Measurements from ENCODE around the gene BTBD9. TPM values are rescaled to one million over a fixed set of nuclear protein-coding genes. Genes with fewer than 3 reads are reported as not detected.

BTBD9 gene
- total and polyA plus RNA-seq, 2 experiments from 2014 or later = 10.0 to 13.7 TPM

- in situ Hi-C loops (cut with MboI) = no loop called here
Measured at GRCh38 chr6:38161331-38161730, 478.4 kb downstream of the BTBD9 start.

DNA sequence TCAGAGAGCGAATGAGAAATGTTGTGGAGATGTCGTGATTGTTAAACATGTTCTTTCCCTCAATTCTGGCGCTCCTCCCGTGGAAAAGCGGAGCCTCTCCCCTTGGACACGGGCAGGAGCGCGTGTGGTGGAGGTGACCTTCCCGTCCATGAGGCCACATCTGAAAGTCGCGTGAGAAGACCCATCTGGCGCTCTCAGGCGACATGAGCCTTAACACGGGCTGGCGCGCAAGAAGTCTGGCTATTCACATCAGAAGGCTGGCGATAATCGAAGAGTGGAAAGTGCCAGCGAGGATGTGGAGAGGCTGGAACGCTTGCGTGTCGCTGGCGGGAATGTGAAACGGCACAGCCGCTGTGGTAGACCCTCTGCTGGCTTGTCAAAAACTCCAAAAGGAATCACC is 478.9 kb downstream of the BTBD9 start:
- TF ChIP-seq EZH2phosphoT487 (IDR thresholded peaks at IDR 0.05; ENCODE audit: insufficient read depth, low read depth) (no peak), EZH2 (IDR thresholded peaks at IDR 0.05; ENCODE audit: insufficient read depth, poor library complexity, severe bottlenecking) (no peak)
- WGBS, 2 experiments (ENCODE audit: low coverage in 1 of 2, low lambda C conversion rate in 2 of 2, missing lambda C conversion rate in 2 of 2) = 96 to 98% methylated on average over 25 of the region's 25 CpGs
- H3F3A ChIP-seq (ENCODE audit: insufficient read depth) = no peaks in the 10 kb centered on the region
- H3K79me2 ChIP-seq (ENCODE audit: insufficient read depth) = no peaks in the 10 kb centered on the region
- H3K9me3 ChIP-seq (ENCODE audit: low read depth) = no peaks in the 10 kb centered on the region
- H3K4me1 ChIP-seq (ENCODE audit: insufficient read depth) = no peaks in the 10 kb centered on the region
- no peak overlapping the region for H3K4me3 ChIP-seq
- no peak overlapping the region for H3K9ac ChIP-seq
- no peak overlapping the region for H3K27ac ChIP-seq
- H3K9me2 ChIP-seq (ENCODE audit: insufficient read depth) = no peaks in the 10 kb centered on the region
- H4K20me1 ChIP-seq (ENCODE audit: insufficient read depth) = no peaks in the 10 kb centered on the region
- H3K4me2 ChIP-seq (ENCODE audit: unreplicated experiment) = no peak overlapping the region
- in situ Hi-C loops (cut with MboI) = no loop called here
- H3K27me3 ChIP-seq (replicated peaks; ENCODE audit: insufficient read depth) = no peaks in the 10 kb centered on the region
- no peak for DNase-seq
- H3K36me3 ChIP-seq (ENCODE audit: low read depth) = no peaks in the 10 kb centered on the region
- H2AFZ ChIP-seq = no peak overlapping the region

More at GRCh38 chr6:38161331-38161730, 478.4 kb downstream of the BTBD9 start:
- Histone ChIP-seq H3F3A (ENCODE audit: insufficient read depth) (no peaks in the 10 kb centered on the region), H3K27me3 (replicated peaks; ENCODE audit: insufficient read depth) (no peaks in the 10 kb centered on the region), H2AFZ (no peak overlapping the region), H3K4me3 (no peak overlapping the region), H3K36me3 (ENCODE audit: low read depth) (no peaks in the 10 kb centered on the region), H4K20me1 (ENCODE audit: insufficient read depth) (no peaks in the 10 kb centered on the region), H3K9ac (no peak overlapping the region), H3K9me3 (ENCODE audit: low read depth) (no peaks in the 10 kb centered on the region), H3K9me2 (ENCODE audit: insufficient read depth) (no peaks in the 10 kb centered on the region), H3K4me2 (ENCODE audit: unreplicated experiment) (no peak overlapping the region), H3K4me1 (ENCODE audit: insufficient read depth) (no peaks in the 10 kb centered on the region), H3K27ac (no peak overlapping the region), H3K79me2 (ENCODE audit: insufficient read depth) (no peaks in the 10 kb centered on the region)
- WGBS, 2 experiments (ENCODE audit: low coverage in 1 of 2, low lambda C conversion rate in 2 of 2, missing lambda C conversion rate in 2 of 2) = 93 to 95% methylated on average over 15 of the region's 15 CpGs
- DNase-seq = no peak
- TF ChIP-seq EZH2phosphoT487 (IDR thresholded peaks at IDR 0.05; ENCODE audit: insufficient read depth, low read depth) = no peak
- TF ChIP-seq EZH2 (IDR thresholded peaks at IDR 0.05; ENCODE audit: insufficient read depth, poor library complexity, severe bottlenecking) = no peak

DNA sequence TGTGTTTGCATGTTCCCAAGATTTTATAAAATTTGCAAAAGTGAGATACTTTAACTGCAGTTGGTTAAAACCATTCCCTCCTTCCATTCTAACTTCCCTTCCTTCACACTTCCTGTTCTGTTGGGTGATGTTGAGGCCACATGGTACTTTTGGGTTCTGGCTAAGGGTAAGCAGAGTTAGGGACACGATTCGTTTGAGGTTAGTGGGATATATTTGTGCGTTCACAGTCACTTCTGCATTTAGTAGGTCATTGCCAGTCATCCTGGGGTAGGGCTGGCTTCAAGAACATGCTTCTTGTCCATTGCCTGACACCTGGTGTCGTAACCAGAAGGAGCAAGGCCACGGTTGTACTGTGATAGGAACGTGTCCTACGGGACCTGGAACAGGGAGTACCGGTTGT is 480.1 kb downstream of the BTBD9 start:
- H3K36me3 ChIP-seq (ENCODE audit: low read depth) = no peaks in the 10 kb centered on the region
- TF ChIP-seq EZH2phosphoT487 (IDR thresholded peaks at IDR 0.05; ENCODE audit: insufficient read depth, low read depth) = no peak
- no peak for TF ChIP-seq EZH2 (IDR thresholded peaks at IDR 0.05; ENCODE audit: insufficient read depth, poor library complexity, severe bottlenecking)
- no peak for DNase-seq
- no peak overlapping the region for H3K9ac ChIP-seq
- H3K4me1 ChIP-seq (ENCODE audit: insufficient read depth) = no peaks in the 10 kb centered on the region
- H3K79me2 ChIP-seq (ENCODE audit: insufficient read depth) = no peaks in the 10 kb centered on the region
- in situ Hi-C loops (cut with MboI) = no loop called here
- H3F3A ChIP-seq (ENCODE audit: insufficient read depth) = no peaks in the 10 kb centered on the region
- H2AFZ ChIP-seq = no peak overlapping the region
- no peak overlapping the region for H3K27ac ChIP-seq
- no peak overlapping the region for H3K4me2 ChIP-seq (ENCODE audit: unreplicated experiment)
- H4K20me1 ChIP-seq (ENCODE audit: insufficient read depth) = no peaks in the 10 kb centered on the region
- no peaks in the 10 kb centered on the region for H3K9me3 ChIP-seq (ENCODE audit: low read depth)
- no peak overlapping the region for H3K4me3 ChIP-seq
- 88 to 94% methylated on average over 8 of the region's 8 CpGs for WGBS, 2 experiments (ENCODE audit: low coverage in 1 of 2, low lambda C conversion rate in 2 of 2, missing lambda C conversion rate in 2 of 2)
- H3K9me2 ChIP-seq (ENCODE audit: insufficient read depth) = no peaks in the 10 kb centered on the region
- H3K27me3 ChIP-seq (replicated peaks; ENCODE audit: insufficient read depth) = no peaks in the 10 kb centered on the region

DNA sequence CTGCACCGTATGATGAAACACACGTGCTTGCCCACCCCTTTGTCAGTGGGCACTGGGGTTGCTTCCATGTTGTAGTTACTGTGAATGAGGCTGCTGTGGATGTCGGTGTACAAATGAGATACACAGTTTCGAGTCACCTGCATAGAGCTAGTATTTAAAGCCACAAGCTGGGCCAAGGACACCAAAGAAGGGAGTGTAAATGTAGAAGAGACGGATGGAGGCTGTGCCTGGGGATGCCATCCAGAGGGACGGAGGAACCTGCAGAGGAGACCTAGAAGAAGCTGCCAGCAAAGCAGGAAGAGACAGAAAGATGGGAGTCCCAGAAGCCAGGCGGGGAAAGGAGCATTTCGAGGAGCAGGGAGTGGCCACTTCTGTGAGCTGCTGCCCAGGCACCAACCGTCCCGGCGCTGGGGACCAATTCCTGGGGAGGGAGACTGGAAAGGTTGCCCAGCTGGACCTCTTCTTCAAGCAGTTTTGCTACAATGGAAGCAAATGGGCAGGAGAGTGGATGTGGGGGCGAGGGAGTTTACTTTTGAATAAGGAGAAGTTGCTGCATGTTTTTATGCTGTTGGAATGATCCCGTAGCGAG is 480.9 kb downstream of the BTBD9 start:
- no peak overlapping the region for H3K27ac ChIP-seq
- no peak overlapping the region for H3K4me3 ChIP-seq
- H3K4me2 ChIP-seq (ENCODE audit: unreplicated experiment) = no peak overlapping the region
- H3K9me3 ChIP-seq (ENCODE audit: low read depth) = no peaks in the 10 kb centered on the region
- H2AFZ ChIP-seq = no peak overlapping the region
- DNase-seq = no peak
- no peaks in the 10 kb centered on the region for H3F3A ChIP-seq (ENCODE audit: insufficient read depth)
- TF ChIP-seq EZH2 (IDR thresholded peaks at IDR 0.05; ENCODE audit: insufficient read depth, poor library complexity, severe bottlenecking) = no peak
- H3K36me3 ChIP-seq (ENCODE audit: low read depth) = no peaks in the 10 kb centered on the region
- H4K20me1 ChIP-seq (ENCODE audit: insufficient read depth) = no peaks in the 10 kb centered on the region
- in situ Hi-C loops (cut with MboI) = no loop called here
- no peaks in the 10 kb centered on the region for H3K4me1 ChIP-seq (ENCODE audit: insufficient read depth)
- H3K27me3 ChIP-seq (replicated peaks; ENCODE audit: insufficient read depth) = no peaks in the 10 kb centered on the region
- H3K9me2 ChIP-seq (ENCODE audit: insufficient read depth) = no peaks in the 10 kb centered on the region
- no peak overlapping the region for H3K9ac ChIP-seq
- H3K79me2 ChIP-seq (ENCODE audit: insufficient read depth) = no peaks in the 10 kb centered on the region
- WGBS, 2 experiments (ENCODE audit: low coverage in 1 of 2, low lambda C conversion rate in 2 of 2, missing lambda C conversion rate in 2 of 2) = 95 to 96% methylated on average over 14 of the region's 14 CpGs

- Histone ChIP-seq H3K9ac (no peak overlapping the region), H3K4me1 (ENCODE audit: insufficient read depth) (no peaks in the 10 kb centered on the region), H3K9me3 (ENCODE audit: low read depth) (no peaks in the 10 kb centered on the region), H3K9me2 (ENCODE audit: insufficient read depth) (no peaks in the 10 kb centered on the region), H3K4me2 (ENCODE audit: unreplicated experiment) (no peak overlapping the region), H3K4me3 (no peak overlapping the region), H2AFZ (no peak overlapping the region), H4K20me1 (ENCODE audit: insufficient read depth) (no peaks in the 10 kb centered on the region), H3K27ac (no peak overlapping the region), H3K79me2 (ENCODE audit: insufficient read depth) (no peaks in the 10 kb centered on the region), H3K36me3 (ENCODE audit: low read depth) (no peaks in the 10 kb centered on the region), H3K27me3 (replicated peaks; ENCODE audit: insufficient read depth) (no peaks in the 10 kb centered on the region), H3F3A (ENCODE audit: insufficient read depth) (no peaks in the 10 kb centered on the region)
- in situ Hi-C loops (cut with MboI) = no loop called here
- WGBS, 2 experiments (ENCODE audit: low coverage in 1 of 2, low lambda C conversion rate in 2 of 2, missing lambda C conversion rate in 2 of 2) = 87 to 92% methylated on average over 11 of the region's 11 CpGs
- no peak for TF ChIP-seq EZH2phosphoT487 (IDR thresholded peaks at IDR 0.05; ENCODE audit: insufficient read depth, low read depth)
- no peak for TF ChIP-seq EZH2 (IDR thresholded peaks at IDR 0.05; ENCODE audit: insufficient read depth, poor library complexity, severe bottlenecking)
- no peak for DNase-seq
Measured at GRCh38 chr6:38157905-38158304, 481.8 kb downstream of the BTBD9 start.

Data from GM23248 (cell line).